Activated naive CD8-positive, alpha-beta T cell treated with anti-CD3 and anti-CD28 coated beads for 36 hours (primary cell): ENCODE measurements around the gene CYB561A3. TPM values are rescaled to one million over a fixed set of nuclear protein-coding genes. Genes with fewer than 3 reads are reported as not detected.

Experiments
- total RNA-seq, 2 experiments: library from RNA; stranded (reverse); gene quantifications; one replicate each; pipeline ENCODE4 v1.2.3, GENCODE V29; 2021

Gene CYB561A3
- total RNA-seq, 2 experiments from 2014 or later, result 41.1 to 41.6 TPM

Other genes starting within 250 kb of the CYB561A3 start
- gene VPS37C, start 200.5 kb downstream of the CYB561A3 start, total RNA-seq, result 1 to 10 TPM; 8.1 to 8.8 TPM
- gene PGA3, start 158.4 kb downstream of the CYB561A3 start, total RNA-seq, result not detected
- gene PGA4, start 139.5 kb downstream of the CYB561A3 start, total RNA-seq, result not detected
- not detected for gene PGA5, start 120.7 kb downstream of the CYB561A3 start, total RNA-seq
- gene VWCE, start 66.6 kb downstream of the CYB561A3 start, total RNA-seq, result 10 to 100 TPM; 18.3 to 19.8 TPM
- gene DDB1, start 28.8 kb downstream of the CYB561A3 start, total RNA-seq, result 100 to 1,000 TPM; 308 to 315 TPM
- gene TKFC, start 28.7 kb downstream of the CYB561A3 start, total RNA-seq, result 10 to 100 TPM; 70.0 to 70.3 TPM
- 10 to 100 TPM; 57.6 to 64.1 TPM for gene TMEM138, start 492 bp upstream of the CYB561A3 start, total RNA-seq
- 10 to 100 TPM; 12.6 to 14.0 TPM for gene TMEM216, start 30.7 kb upstream of the CYB561A3 start, total RNA-seq
- 100 to 1,000 TPM; 123 to 139 TPM for gene CPSF7, start 68.1 kb upstream of the CYB561A3 start, total RNA-seq
- gene SDHAF2, start 68.2 kb upstream of the CYB561A3 start, total RNA-seq, result 10 to 100 TPM; 41.7 to 44.4 TPM
- not detected for gene LRRC10B, start 146.9 kb upstream of the CYB561A3 start, total RNA-seq
- not detected for gene SYT7, start 219.2 kb upstream of the CYB561A3 start, total RNA-seq